Heart left ventricle (tissue), 13 donors: ENCODE measurements around the gene SIL1.

Source experiments
- CTCF ChIP-seq, 12 donors: fragments of 200-600 bp; sonication (generic) in 4 of 12; IDR thresholded peaks; one replicate each; pipeline versions ENCODE4 v1.5.0 to v1.8.0; 2018 to 2022; ENCODE audit warnings: antibody characterized with exemption in 12 of 12, mild to moderate bottlenecking in 5 of 12
- POLR2A ChIP-seq, 2 donors: fragments of 450-650 bp; IDR thresholded peaks; one replicate each; pipeline ENCODE4 v1.6.1; 2017; ENCODE audit warnings: antibody characterized with exemption in 2 of 2, mild to moderate bottlenecking in 2 of 2, moderate library complexity in 2 of 2
- donor health status: ischemic (EF 13 %, LVEDD 7.1; RV severe dilation, severe dysfunction).
- donor health status: DM: no; HTN: yes; CAD: no.
- donor health status: DM: no; HTN: no; CAD: no.
- donor health status: ischemic (EF 25% LVEDD 6.9; RV normal size, moderate dysfunction).
- donor health status: ischemic (EF 25% LVEDD 5.7; RV mildly dilated, moderate dysfunction).
- donor health status: ischemic (EF 35%, LVEDD 5.7; RV mildly dilated, moderate dysfunction).
- donor health status: nonischemic (EF 11% LVEDD 7.7; RV severe dilation, severe dysfunction).
- donor health status: DM: yes; HTN: yes; CAD: no.
- donor health status: PGD.
- donor health status: ischemic (EF 29% LVEDD 5.4; RV normal size, mild dysfunction).
- donor health status: nonischemic (EF 23%, LVEDD 6.1; RV moderate dilation, normal function).

- TF ChIP-seq CTCF (IDR thresholded peaks at IDR 0.05) (no peak), POLR2A (IDR thresholded peaks at IDR 0.05) (no peak)
These were observed 271.3 kb downstream of the SIL1 start for GRCh38 chr5:138926688-138927448.
